Astrocyte of the spinal cord (primary cell): Measurements from ENCODE around the gene MANEAL.
A peak's percentile ranks its signal among the peaks of the same experiment; 100 is the strongest.

Experiments
- DNase-seq: peaks from one replicate; pipeline ENCODE4 v3.0.0; 2011; ENCODE audit warnings: low read depth, low spot score
- H3K4me3 ChIP-seq: 2 replicates; pipeline ENCODE4 v1.5.1; 2011; ENCODE audit warnings: low read depth, mild to moderate bottlenecking, low read length, moderate library complexity
- CTCF ChIP-seq: IDR thresholded peaks from 2 replicates; pipeline ENCODE4 v1.5.1; 2012; ENCODE audit warnings: low read depth, mild to moderate bottlenecking, low read length, inconsistent platforms
- in situ Hi-C: cut with HindIII; loops from 2 replicates; pipeline ENCODE4 v1.10.0; 2017; ENCODE audit warnings: low sequenced_read_pairs

MANEAL gene, protein sequence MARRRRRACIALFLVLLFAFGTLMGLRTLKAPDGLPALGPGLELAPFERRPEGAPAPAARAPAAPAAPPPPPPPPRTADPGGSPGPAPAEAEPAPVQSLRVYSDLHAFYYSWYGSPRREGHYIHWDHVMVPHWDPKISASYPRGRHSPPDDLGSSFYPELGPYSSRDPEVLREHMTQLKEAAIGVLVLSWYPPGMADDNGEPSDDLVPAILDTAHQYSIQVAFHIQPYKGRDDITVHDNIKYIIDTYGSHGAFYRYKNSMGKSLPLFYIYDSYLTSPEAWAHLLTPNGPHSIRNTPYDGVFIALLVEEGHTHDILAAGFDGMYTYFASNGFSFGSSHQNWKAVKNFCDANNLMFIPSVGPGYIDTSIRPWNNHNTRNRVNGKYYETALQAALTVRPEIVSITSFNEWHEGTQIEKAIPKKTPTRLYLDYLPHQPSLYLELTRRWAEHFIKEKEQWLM

DNA sequence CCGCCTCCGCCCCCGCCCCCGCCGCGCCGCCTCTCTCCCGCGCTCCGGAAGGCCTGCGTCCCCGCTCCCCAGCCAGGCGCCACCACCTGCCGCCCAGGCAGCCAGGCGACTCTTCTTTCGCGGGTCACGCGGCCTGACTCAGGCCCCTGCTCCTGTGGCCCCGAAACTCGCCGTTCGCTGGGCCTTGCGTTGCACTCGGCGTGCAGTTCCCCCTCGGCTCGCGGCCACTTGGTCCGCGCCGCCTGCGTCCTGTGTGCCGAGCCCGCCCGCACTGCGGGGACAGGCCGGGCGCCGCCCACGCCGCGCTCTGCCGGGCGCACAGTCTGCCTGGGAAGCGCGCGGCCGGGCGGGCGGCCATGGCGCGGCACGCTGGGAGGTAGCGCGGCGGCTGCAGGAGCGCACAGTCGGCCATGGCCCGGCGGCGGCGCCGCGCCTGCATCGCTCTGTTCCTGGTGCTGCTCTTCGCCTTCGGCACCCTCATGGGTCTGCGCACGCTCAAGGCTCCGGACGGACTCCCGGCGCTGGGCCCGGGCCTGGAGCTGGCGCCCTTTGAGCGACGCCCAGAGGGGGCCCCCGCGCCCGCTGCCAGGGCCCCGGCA, at the start of gene MANEAL:
MANEAL (plus strand) TSS at position 75 of the 599 bp plus-strand sequence; CDS start at position 411, 336 bp downstream.
- in situ Hi-C loops: no loop called here
- peak; percentile 26 for DNase-seq
- H3K4me3 ChIP-seq: peak within 1 kb of the TSS; percentile 31
- no peak for TF ChIP-seq CTCF

DNA sequence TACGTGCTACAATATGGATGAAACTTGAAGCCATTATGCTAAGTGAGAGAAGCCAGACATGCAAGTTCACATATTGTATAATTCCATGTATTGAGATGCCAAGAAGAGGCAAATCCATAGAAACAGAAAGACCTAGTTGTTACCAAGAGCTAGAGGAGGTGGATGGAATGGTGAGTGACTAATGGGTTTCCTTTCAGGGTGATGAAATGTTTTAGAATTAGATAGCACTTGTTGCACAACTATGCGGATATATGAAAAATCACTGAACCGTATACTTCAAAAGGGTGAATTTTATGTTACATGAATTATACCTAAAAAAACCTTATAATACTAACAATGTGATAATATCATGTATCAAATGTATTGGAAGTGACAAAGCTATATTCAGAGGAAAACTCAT, 46.8 kb upstream of the MANEAL start:
- no peak overlapping the region for H3K4me3 ChIP-seq
- TF ChIP-seq CTCF: no peak
- DNase-seq: no peak
- in situ Hi-C loops: no loop called here

DNA sequence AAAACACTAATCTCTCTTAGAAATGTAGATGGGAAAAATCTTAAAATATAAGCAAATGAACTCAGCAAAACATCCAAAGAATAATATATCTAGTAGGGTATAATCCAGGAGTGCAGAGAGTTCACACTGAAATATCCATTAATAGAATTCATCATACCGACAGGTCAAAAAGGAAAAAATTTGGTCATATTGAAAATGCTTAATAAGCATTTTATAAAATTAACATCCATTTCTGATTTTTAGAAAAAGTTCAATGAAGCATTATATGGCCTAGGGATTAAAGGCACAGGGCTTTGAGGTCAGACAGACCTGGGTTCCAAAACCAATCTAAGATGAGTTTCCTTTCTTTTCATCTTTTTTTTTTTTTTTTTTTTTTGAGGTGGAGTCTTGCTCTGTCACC, 45.1 kb upstream of the MANEAL start:
- TF ChIP-seq CTCF: no peak
- in situ Hi-C loops: no loop called here
- DNase-seq: no peak
- no peak overlapping the region for H3K4me3 ChIP-seq

DNA sequence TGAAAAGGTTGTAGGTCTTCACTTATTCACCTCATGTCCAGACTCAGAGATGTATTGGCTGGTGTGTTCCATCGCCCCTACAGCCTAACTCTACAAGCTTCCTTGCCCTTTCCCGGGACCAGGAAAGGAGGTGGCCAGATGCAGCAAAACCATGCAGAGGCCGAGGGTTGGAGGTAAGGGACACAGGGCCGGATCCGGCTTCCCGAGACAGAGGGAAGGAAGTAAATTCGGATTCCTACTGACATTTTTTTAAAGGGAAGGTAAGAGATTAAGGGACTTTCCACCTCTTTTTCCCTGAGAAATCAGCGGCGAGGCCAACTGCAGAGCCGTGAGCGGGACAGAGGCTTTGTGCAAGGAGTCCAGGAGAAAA, 41.4 kb upstream of the MANEAL start:
- no peak for TF ChIP-seq CTCF
- in situ Hi-C loops: no loop called here
- no peak overlapping the region for H3K4me3 ChIP-seq
- no peak for DNase-seq

DNA sequence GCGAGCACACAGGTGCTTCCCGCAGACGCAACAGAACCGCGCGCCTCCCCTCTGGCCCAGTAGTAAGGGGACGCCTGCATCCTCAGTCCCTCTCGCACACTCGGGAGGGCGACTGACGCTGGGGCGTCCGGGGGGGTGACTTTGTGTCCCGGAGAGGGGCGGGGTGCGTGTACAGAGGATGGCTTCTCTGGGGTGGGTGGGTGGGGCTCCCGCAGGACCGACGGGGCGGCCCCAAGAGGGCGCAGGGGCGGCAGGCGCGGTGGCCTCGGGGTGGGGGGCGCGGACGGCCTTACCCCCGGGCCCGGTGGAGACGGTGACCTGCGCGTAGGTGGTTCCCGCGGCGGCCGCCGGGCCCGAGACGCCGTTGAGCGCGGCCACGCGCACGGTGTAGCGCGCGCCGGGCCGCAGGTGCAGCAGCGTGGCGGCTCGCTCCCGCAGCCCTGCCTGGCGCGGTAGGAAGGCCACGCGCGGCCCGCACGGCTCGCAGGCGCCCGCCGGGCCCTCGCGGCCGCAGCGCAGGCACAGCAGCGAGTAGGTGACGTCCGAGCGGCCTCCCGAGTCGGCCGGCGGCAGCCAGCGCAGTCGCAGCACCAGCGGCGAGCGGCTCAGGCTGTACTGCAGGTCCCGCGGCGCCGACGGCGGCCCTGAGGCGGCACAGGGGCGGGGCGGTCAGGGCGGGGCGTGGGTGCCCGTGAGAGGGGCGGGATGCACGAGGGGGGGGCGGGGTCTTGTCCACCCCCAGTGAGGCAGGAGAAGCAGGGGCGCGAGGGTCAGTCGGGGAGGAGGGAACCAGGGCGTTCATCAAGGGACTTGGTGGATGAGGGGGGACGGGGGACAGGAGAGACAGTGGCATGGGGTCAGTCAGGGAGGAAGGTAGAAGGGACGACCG, 40.8 kb upstream of the MANEAL start:
- DNase-seq: no peak
- no peak for TF ChIP-seq CTCF
- in situ Hi-C loops: no loop called here
- H3K4me3 ChIP-seq: no peak overlapping the region
